HUES48 (cell line): ENCODE measurements around the gene SOCS2.

ENCODE experiments used
- H3K27ac ChIP-seq: one replicate; pipeline ENCODE4 v1.7.0; 2013; ENCODE audit warnings: low read depth, low read length, inconsistent platforms
- H3K27me3 ChIP-seq: 2 replicates; pipeline ENCODE4 v1.6.1; 2013; ENCODE audit warnings: mild to moderate bottlenecking, low read length; ENCODE audit not compliant: control insufficient read depth, insufficient read depth
- H3K36me3 ChIP-seq: 2 replicates; pipeline ENCODE4 v1.6.1; 2013; ENCODE audit warnings: low read length; ENCODE audit not compliant: control insufficient read depth, insufficient read depth
- H3K4me1 ChIP-seq: 2 replicates; pipeline ENCODE4 v1.6.1; 2013; ENCODE audit warnings: mild to moderate bottlenecking, low read length; ENCODE audit not compliant: control insufficient read depth, insufficient read depth
- H3K4me3 ChIP-seq: 2 replicates; pipeline ENCODE4 v1.5.1; 2013; ENCODE audit warnings: mild to moderate bottlenecking, low read depth, low read length
- H3K9ac ChIP-seq: 2 replicates; pipeline ENCODE4 v1.6.1; 2013; ENCODE audit warnings: mild to moderate bottlenecking, low read depth, low read length, moderate library complexity
- H3K9me3 ChIP-seq: 2 replicates; pipeline ENCODE4 v1.6.1; 2013; ENCODE audit warnings: low read length; ENCODE audit not compliant: control insufficient read depth, insufficient read depth

SOCS2 gene

GRCh38 chr12:93594766-93595311, 22.4 kb downstream of the SOCS2 start:
- H3K9me3 ChIP-seq: no peaks in the 10 kb centered on the region
- no peak overlapping the region for H3K9ac ChIP-seq
- peaks cover 24% of the 10 kb centered on the region for H3K27me3 ChIP-seq
- peaks cover 42% of the 10 kb centered on the region for H3K4me1 ChIP-seq
- no peak overlapping the region for H3K27ac ChIP-seq
- no peaks in the 10 kb centered on the region for H3K36me3 ChIP-seq
- no peak overlapping the region for H3K4me3 ChIP-seq

GRCh38 chr12:93595351-93595750, 22.9 kb downstream of the SOCS2 start:
- peaks cover 42% of the 10 kb centered on the region for H3K4me1 ChIP-seq
- peak overlapping the region; percentile 30 for H3K27ac ChIP-seq
- H3K27me3 ChIP-seq: peaks cover 24% of the 10 kb centered on the region
- no peaks in the 10 kb centered on the region for H3K36me3 ChIP-seq
- H3K9me3 ChIP-seq: no peaks in the 10 kb centered on the region
- H3K4me3 ChIP-seq: no peak overlapping the region
- H3K9ac ChIP-seq: no peak overlapping the region

GRCh38 chr12:93597608-93598007, 25.1 kb downstream of the SOCS2 start:
- H3K27ac ChIP-seq: no peak overlapping the region
- H3K36me3 ChIP-seq: no peaks in the 10 kb centered on the region
- H3K4me1 ChIP-seq: peaks cover 26% of the 10 kb centered on the region
- H3K4me3 ChIP-seq: no peak overlapping the region
- peaks cover 4% of the 10 kb centered on the region for H3K27me3 ChIP-seq
- no peak overlapping the region for H3K9ac ChIP-seq
- no peaks in the 10 kb centered on the region for H3K9me3 ChIP-seq

GRCh38 chr12:93599192-93599591, 26.7 kb downstream of the SOCS2 start:
- Histone ChIP-seq H3K4me3 (no peak overlapping the region), H3K27me3 (no peaks in the 10 kb centered on the region), H3K36me3 (no peaks in the 10 kb centered on the region), H3K27ac (no peak overlapping the region), H3K9me3 (no peaks in the 10 kb centered on the region), H3K9ac (no peak overlapping the region), H3K4me1 (peaks cover 10% of the 10 kb centered on the region)

GRCh38 chr12:93601591-93601990, 29.1 kb downstream of the SOCS2 start:
- Histone ChIP-seq H3K9me3 (no peaks in the 10 kb centered on the region), H3K27me3 (no peaks in the 10 kb centered on the region), H3K9ac (no peak overlapping the region), H3K4me1 (peaks cover 9% of the 10 kb centered on the region), H3K36me3 (no peaks in the 10 kb centered on the region), H3K4me3 (no peak overlapping the region), H3K27ac (no peak overlapping the region)

GRCh38 chr12:93602897-93603668, 30.6 kb downstream of the SOCS2 start:
- Histone ChIP-seq H3K9ac (no peak overlapping the region), H3K27ac (no peak overlapping the region), H3K27me3 (no peaks in the 10 kb centered on the region), H3K9me3 (no peaks in the 10 kb centered on the region), H3K4me1 (peaks cover 9% of the 10 kb centered on the region; the same call in 1 of the 2 replicates), H3K36me3 (no peaks in the 10 kb centered on the region), H3K4me3 (no peak overlapping the region)

GRCh38 chr12:93603762-93604161, 31.3 kb downstream of the SOCS2 start:
- Histone ChIP-seq H3K27me3 (no peaks in the 10 kb centered on the region), H3K9ac (no peak overlapping the region), H3K27ac (no peak overlapping the region), H3K4me1 (peaks cover 9% of the 10 kb centered on the region; the same call in 1 of the 2 replicates), H3K4me3 (no peak overlapping the region), H3K36me3 (no peaks in the 10 kb centered on the region), H3K9me3 (no peaks in the 10 kb centered on the region)

- H3K4me1 ChIP-seq: peaks cover 20% of the 10 kb centered on the region
- H3K27ac ChIP-seq: no peak overlapping the region
- no peaks in the 10 kb centered on the region for H3K36me3 ChIP-seq
- no peaks in the 10 kb centered on the region for H3K9me3 ChIP-seq
- H3K27me3 ChIP-seq: no peaks in the 10 kb centered on the region
- H3K9ac ChIP-seq: no peak overlapping the region
- no peak overlapping the region for H3K4me3 ChIP-seq
Measured at GRCh38 chr12:93608313-93608712, 35.8 kb downstream of the SOCS2 start.

- Histone ChIP-seq H3K27ac (no peak overlapping the region), H3K27me3 (no peaks in the 10 kb centered on the region), H3K36me3 (no peaks in the 10 kb centered on the region), H3K9me3 (no peaks in the 10 kb centered on the region), H3K9ac (no peak overlapping the region), H3K4me3 (no peak overlapping the region), H3K4me1 (peaks cover 21% of the 10 kb centered on the region)
Measured at GRCh38 chr12:93609281-93610192, 37.1 kb downstream of the SOCS2 start.

- Histone ChIP-seq H3K9me3 (no peaks in the 10 kb centered on the region), H3K4me3 (no peak overlapping the region), H3K4me1 (peaks cover 31% of the 10 kb centered on the region), H3K36me3 (no peaks in the 10 kb centered on the region), H3K27me3 (no peaks in the 10 kb centered on the region), H3K9ac (no peak overlapping the region), H3K27ac (peak overlapping the region; percentile 15)
Measured at GRCh38 chr12:93612776-93613175, 40.3 kb downstream of the SOCS2 start.
